CD4-positive, alpha-beta T cell treated with Interleukin-17A for 1 hour (primary cell): Measurements from ENCODE around the gene UCN2.
A peak's percentile ranks its signal among the peaks of the same experiment; 100 is the strongest.

Experiments
- DNase-seq: peaks from one replicate; pipeline ENCODE4 v3.0.0-alpha.2; 2020

Gene UCN2, protein sequence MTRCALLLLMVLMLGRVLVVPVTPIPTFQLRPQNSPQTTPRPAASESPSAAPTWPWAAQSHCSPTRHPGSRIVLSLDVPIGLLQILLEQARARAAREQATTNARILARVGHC

DNA sequence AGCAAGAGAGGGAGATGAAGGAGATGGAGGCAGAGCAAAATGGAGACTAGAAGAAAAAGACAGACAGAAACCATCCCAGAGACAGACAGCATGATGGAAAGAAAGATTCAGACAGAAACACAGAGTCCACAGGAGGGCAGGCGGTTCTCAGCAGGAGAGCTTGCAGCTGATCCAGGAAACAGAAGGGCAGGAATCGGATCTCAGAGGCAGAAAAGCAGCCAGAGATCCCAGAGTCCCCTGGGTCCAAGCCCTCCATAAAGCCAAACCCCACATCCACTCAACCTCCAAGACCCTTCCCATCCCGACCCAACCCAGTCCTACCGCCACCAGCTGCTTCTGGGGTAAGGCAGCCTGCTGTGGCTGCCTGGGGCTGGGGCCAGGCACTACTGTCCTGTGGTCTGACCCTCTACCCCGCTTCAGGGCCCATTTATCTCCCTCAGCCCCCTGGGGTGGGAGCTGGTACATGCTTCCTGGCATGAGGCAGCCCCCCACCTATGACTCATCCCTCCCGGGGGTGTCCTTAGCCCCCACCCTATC is at the start of gene UCN2:
Gene UCN2 (minus strand): TSS at position 400 of the 537 bp plus-strand sequence. CDS start 657 bp downstream, outside the sequence.
- no peak for DNase-seq

DNA sequence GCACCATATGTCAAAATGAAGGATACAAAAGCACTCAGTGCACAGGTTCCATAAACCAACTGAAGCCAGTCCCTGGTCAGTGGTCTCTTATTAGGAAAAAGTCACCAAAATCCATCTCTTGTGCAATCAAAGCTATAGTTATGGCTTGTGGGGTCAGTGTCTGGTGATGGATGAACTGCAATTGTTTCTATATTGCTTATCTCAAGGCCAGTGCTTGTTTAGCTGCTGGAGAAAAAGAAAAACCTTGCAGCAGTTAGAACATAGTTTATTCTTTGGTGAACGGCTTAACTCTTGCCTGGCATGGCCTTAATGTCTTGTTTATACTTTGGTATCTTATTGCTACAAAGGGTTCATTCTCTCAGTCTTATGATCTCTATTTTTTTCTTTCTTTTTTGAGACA is 48.7 kb upstream of the UCN2 start:
- no peak for DNase-seq

DNA sequence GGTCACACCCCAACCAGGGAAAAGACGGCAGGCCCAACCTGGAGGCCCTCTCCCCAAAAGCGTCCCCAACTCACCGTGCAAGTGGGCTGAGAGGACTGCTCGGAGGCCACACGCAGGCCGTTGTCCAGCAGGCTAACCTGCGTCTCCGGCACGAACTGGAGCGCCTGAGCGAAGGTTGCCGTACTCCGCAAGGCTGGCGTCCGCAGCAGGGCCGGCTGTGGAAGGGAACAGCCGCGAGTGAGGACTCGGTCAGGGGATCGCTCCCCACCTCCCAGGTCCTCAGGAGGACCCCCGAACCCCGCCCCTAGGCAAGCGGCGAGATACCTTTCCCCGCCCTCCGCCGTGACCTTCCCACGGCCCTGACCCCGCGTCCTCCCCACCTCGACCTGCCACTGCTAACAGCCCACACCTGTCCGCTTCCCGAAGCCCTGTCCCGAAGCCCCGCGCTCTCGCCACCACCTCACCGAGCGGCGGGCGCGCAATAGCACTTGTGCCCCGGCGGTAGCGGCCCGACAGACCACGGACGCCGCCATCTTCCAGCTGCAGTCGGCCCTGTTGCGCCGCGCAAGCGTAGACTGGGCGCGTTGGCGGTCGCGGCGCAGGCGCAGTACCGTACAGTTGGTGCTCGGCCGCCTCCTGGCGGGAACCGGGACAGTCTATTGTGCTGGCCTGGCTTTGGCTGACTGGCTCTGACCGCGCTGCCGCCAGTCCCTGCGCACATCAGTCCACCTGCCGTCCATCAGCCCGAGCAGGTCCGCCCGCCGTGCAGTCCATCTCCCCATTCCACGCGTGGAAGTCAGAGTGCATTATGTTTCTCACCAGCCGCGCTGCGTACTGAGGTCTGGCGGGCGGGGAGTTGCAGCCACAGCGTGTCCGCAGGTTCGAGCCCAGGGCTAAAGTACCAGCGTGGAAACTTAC is 45.8 kb upstream of the UCN2 start, which contains the start of gene UQCRC1:
Gene UQCRC1 (minus strand): TSS at position 559 of the 918 bp plus-strand sequence. CDS start 26 bp downstream, at position 533.
- DNase-seq, result peak; percentile 94

GRCh38 chr3:48607519-48607918 is 43.9 kb upstream of the UCN2 start:
- no peak for DNase-seq

- no peak for DNase-seq
These were observed 38.0 kb upstream of the UCN2 start for GRCh38 chr3:48601622-48601994.

- no peak for DNase-seq
These were observed 37.4 kb upstream of the UCN2 start for GRCh38 chr3:48600711-48601621.

DNA sequence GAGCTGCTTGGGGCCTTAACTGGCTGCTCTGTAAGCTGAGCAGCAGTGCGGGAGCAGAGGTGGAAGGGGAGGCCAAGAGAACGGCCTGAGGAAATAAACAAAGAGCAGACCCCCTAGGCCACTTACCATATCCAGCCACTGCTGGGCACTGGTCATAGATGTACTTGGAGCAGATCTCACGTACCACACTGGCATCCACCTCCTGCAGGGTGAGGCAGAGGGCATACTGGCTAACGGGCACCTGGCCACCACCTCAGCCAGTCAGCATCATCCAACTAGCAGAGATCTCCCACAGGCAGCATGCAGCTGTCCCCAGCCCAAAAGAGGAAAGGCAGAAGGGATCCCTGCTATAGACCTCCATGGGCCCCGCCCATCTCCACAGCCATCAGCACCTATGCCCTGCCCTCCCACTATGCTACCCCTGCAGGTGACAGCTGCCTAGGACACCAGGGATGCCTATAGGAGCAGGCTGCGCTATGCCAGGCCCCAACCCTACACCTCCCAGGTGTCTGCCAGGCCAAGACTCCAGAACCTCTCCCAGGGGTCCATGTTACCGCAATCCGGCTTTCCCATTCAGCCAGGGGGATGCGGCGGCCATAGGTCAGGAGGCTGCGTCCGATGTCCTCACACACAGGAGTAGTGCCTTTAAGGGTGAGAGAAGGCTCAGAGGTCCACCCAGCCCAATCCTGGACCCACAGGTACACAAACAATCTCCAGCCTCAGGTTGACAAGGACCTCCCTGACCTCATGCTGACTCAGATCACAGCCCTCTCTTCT is 36.1 kb upstream of the UCN2 start:
- DNase-seq, result no peak

- DNase-seq, result no peak
These were observed 35.5 kb upstream of the UCN2 start for GRCh38 chr3:48599077-48599501.

GRCh38 chr3:48598323-48599076 is 34.9 kb upstream of the UCN2 start:
- no peak for DNase-seq

DNA sequence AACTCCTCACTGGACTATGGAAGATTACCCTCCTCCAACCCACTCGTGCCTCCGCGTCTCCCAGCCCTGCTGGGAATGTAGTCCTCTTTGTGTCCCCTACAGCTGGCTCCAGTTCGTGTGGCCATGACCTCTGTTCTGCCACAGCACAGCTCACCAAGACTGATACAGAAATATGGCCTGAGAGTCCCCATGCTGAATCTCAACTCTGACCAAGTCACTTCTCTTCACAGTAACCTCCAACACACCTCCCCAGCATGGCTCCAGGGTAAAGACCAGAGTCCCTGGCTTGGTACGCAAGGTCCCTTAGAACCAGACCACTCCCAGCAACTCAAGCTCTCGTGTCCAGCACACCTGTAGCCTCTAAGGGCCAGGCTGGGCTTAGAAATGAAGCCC is 33.8 kb upstream of the UCN2 start:
- DNase-seq, result no peak

GRCh38 chr3:48596676-48597407 is 33.3 kb upstream of the UCN2 start:
- no peak for DNase-seq

GRCh38 chr3:48596157-48596556 is 32.6 kb upstream of the UCN2 start:
- no peak for DNase-seq

- DNase-seq, result no peak
These were observed 32.0 kb upstream of the UCN2 start for GRCh38 chr3:48595526-48596121.

DNA sequence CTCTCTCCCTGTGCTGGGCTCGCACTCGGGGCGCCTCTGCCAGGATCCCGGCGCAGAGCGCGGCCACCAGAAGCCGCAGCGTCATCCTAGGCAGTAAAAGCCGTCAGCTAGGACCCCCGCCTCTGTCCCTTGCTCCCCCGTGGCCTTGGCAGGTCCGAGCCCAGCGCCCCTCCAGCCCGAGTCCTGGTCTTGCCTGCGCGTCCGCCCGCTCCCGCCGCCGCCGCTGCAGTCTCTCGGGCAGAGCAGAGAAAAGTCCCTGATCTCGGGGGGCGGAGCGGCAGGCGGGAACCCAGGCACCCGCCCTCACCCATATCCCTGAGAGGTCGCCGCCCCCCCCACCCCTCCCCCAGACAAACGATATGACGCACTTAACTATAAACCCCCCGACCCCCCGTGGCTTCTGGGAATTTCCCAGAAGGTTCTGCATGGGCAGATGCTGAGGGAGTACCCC is 31.5 kb upstream of the UCN2 start, which contains the start of gene COL7A1:
Gene COL7A1 (minus strand): TSS at position 255 of the 451 bp plus-strand sequence. CDS start 170 bp downstream, at position 85.
- no peak for DNase-seq

DNA sequence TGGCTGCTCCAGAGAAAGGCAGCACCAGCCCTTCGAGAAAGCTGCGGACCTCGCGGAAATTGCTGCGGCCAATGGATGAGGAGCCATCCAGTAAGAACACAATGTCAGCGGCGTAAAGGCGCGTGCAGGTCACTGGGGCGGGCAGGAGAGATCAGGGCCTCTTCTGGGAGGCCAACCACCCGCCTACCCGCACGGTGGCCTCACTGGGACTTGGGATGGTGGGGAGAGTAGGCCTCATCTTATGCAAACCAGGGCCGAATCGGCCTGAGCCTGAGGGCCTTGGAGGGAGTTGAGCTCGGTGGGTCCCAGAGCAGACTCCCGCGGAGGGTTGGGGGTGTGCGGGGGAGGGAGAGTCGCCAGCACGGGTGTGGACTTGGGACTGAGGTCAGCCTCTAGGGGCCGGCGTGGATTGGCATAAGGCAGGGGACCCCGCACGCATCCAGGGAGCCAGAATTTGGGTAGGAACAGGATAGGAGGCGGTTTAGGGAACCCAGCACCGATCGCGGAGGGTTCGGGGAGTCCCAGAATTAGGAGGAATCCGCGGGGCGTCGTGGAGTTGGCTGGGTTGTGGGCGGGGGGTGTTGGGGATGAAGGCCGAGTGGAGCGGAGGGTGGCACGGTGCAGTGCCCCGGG is 31.0 kb upstream of the UCN2 start:
- DNase-seq, result no peak

- no peak for DNase-seq
These were observed 29.8 kb upstream of the UCN2 start for GRCh38 chr3:48593337-48593736.

DNA sequence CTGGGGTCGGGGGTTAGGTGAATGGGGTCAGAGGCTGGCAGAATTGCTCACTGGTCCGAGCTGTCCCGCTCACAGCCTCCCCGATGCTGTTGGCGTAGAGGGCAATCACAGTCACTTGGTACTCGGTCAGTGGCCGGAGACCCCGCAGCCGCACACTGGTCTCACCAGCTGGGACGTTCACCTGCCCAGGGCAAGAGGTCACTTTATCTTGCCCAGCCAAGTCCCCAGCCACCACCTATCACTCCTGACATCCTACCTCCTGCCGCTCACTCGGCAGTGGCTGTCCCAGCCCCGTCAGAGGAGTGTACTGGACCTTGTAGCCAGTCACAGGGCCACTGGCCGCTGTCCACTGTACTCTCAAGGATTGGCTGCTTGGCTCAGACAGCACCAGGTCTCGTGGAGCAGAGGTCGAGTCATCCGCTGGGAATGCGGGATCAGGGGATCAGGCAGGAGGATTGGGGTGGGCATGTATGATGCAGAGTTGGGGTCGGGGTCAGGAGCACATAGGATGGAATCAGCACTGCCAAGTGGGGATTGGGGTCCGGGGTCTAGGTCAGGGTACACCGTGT is 29.0 kb upstream of the UCN2 start:
- DNase-seq, result no peak

DNA sequence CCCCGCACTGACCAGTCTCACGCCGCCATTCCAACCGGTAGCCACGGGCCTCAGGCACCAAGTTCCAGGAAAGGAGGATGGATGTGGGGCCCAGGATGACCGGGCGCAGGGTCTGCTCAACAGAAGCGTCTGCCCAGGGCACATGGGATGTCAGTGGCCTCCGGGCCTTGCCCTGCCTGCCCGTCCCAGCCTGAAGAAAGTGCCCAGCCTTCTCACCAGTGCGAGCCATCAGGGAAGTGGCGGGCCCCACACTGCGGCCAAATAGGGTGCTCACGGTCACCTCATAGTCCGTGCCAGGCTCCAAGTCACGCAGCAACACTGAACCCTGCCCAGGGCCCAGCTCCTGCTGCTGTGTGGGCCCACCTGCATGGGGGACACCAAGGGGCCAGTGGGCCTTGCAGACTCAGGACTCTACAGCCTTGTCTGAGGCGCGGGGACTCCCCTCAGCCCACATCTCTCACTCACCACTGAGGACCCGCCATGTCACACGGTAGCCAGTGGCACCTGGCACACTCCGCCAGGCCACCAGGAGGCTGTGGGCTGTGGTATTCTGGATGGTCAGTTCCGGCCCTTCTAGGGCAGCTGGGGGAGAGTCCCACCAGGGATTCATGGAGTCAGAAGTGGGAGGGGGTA is 28.4 kb upstream of the UCN2 start:
- no peak for DNase-seq

GRCh38 chr3:48591436-48591835 is 27.9 kb upstream of the UCN2 start:
- no peak for DNase-seq
